ENCODE data around the gene RALGAPA2.

DNA sequence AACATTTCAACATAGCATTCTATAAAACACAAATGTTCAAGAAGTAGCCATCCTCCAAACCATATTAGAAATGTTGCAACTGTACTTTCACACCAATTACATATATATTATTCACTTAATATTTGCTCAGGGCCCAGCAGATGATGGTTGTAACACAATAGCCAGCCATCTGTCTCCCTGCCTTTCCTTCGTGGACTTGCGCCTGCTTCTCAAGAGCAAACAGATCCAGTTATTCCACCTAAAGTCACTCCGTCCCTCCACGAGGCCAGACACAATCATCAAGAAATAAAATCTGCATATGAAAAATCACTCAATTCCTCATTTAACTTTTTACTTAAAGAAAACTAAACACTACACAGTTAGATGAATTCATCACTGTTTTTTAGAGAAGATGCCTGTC lies 160.4 kb downstream of the RALGAPA2 start:
- TF ChIP-seq, protein P1, sequence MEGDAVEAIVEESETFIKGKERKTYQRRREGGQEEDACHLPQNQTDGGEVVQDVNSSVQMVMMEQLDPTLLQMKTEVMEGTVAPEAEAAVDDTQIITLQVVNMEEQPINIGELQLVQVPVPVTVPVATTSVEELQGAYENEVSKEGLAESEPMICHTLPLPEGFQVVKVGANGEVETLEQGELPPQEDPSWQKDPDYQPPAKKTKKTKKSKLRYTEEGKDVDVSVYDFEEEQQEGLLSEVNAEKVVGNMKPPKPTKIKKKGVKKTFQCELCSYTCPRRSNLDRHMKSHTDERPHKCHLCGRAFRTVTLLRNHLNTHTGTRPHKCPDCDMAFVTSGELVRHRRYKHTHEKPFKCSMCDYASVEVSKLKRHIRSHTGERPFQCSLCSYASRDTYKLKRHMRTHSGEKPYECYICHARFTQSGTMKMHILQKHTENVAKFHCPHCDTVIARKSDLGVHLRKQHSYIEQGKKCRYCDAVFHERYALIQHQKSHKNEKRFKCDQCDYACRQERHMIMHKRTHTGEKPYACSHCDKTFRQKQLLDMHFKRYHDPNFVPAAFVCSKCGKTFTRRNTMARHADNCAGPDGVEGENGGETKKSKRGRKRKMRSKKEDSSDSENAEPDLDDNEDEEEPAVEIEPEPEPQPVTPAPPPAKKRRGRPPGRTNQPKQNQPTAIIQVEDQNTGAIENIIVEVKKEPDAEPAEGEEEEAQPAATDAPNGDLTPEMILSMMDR (conservative IDR thresholded peaks at IDR 0.05; ENCODE audit: low read depth in 2 of 2), result no peak
- TF ChIP-seq ZNF331 (CRISPR knock-in tag; IDR thresholded peaks at IDR 0.05; ENCODE audit: low read depth) (no peak), POLR2AphosphoS5 (IDR thresholded peaks at IDR 0.05; ENCODE audit: low read depth) (no peak), EZH2phosphoT487 (IDR thresholded peaks at IDR 0.05; ENCODE audit: unreplicated experiment) (no peak), EZH2 (IDR thresholded peaks at IDR 0.05; ENCODE audit: low read depth, unreplicated experiment) (no peak), STAT1 (IDR thresholded peaks at IDR 0.05; ENCODE audit: unreplicated experiment) (no peak), JUNB (IDR thresholded peaks at IDR 0.05; ENCODE audit: unreplicated experiment) (no peak), CREB1 (CRISPR knock-in tag; IDR thresholded peaks at IDR 0.05; ENCODE audit: low read depth) (no peak), NANOG (IDR thresholded peaks at IDR 0.05; ENCODE audit: borderline replicate concordance) (no peak), ZNF114 (CRISPR knock-in tag; IDR thresholded peaks at IDR 0.05) (no peak)
- TF ChIP-seq, protein P2, sequence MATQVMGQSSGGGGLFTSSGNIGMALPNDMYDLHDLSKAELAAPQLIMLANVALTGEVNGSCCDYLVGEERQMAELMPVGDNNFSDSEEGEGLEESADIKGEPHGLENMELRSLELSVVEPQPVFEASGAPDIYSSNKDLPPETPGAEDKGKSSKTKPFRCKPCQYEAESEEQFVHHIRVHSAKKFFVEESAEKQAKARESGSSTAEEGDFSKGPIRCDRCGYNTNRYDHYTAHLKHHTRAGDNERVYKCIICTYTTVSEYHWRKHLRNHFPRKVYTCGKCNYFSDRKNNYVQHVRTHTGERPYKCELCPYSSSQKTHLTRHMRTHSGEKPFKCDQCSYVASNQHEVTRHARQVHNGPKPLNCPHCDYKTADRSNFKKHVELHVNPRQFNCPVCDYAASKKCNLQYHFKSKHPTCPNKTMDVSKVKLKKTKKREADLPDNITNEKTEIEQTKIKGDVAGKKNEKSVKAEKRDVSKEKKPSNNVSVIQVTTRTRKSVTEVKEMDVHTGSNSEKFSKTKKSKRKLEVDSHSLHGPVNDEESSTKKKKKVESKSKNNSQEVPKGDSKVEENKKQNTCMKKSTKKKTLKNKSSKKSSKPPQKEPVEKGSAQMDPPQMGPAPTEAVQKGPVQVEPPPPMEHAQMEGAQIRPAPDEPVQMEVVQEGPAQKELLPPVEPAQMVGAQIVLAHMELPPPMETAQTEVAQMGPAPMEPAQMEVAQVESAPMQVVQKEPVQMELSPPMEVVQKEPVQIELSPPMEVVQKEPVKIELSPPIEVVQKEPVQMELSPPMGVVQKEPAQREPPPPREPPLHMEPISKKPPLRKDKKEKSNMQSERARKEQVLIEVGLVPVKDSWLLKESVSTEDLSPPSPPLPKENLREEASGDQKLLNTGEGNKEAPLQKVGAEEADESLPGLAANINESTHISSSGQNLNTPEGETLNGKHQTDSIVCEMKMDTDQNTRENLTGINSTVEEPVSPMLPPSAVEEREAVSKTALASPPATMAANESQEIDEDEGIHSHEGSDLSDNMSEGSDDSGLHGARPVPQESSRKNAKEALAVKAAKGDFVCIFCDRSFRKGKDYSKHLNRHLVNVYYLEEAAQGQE (IDR thresholded peaks at IDR 0.05; ENCODE audit: unreplicated experiment), result no peak
- TF ChIP-seq, protein P3, sequence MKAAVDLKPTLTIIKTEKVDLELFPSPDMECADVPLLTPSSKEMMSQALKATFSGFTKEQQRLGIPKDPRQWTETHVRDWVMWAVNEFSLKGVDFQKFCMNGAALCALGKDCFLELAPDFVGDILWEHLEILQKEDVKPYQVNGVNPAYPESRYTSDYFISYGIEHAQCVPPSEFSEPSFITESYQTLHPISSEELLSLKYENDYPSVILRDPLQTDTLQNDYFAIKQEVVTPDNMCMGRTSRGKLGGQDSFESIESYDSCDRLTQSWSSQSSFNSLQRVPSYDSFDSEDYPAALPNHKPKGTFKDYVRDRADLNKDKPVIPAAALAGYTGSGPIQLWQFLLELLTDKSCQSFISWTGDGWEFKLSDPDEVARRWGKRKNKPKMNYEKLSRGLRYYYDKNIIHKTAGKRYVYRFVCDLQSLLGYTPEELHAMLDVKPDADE (IDR thresholded peaks at IDR 0.05), result no peak
